GM13977 (cell line): ENCODE data around the gene AQP4.

Source experiments
- DNase-seq: peaks from one replicate; pipeline ENCODE4 v3.0.0; 2012; ENCODE audit warnings: low spot score
- in situ Hi-C: fragments of 300-500 bp; cut with MboI; formaldehyde crosslinking; loops from one replicate; pipeline ENCODE4 v1.12.0; 2022; ENCODE audit warnings: low sequenced_read_pairs, low pct_unique_long_range_greater_than_20kb, mixed read lengths, inconsistent platforms; ENCODE audit not compliant: unreplicated experiment
- TF ChIP-seq, protein P1 (sequence below): IDR thresholded peaks from 2 replicates; pipeline ENCODE4 v1.5.1; 2012; ENCODE audit warnings: mild to moderate bottlenecking, control low read depth; ENCODE audit not compliant: insufficient read depth; ENCODE audit errors: extremely low read depth, missing control alignments

AQP4 gene

GRCh38 chr18:26867471-26867870 is 2.0 kb upstream of the AQP4 start:
- no peak for DNase-seq
- TF ChIP-seq, protein P1, sequence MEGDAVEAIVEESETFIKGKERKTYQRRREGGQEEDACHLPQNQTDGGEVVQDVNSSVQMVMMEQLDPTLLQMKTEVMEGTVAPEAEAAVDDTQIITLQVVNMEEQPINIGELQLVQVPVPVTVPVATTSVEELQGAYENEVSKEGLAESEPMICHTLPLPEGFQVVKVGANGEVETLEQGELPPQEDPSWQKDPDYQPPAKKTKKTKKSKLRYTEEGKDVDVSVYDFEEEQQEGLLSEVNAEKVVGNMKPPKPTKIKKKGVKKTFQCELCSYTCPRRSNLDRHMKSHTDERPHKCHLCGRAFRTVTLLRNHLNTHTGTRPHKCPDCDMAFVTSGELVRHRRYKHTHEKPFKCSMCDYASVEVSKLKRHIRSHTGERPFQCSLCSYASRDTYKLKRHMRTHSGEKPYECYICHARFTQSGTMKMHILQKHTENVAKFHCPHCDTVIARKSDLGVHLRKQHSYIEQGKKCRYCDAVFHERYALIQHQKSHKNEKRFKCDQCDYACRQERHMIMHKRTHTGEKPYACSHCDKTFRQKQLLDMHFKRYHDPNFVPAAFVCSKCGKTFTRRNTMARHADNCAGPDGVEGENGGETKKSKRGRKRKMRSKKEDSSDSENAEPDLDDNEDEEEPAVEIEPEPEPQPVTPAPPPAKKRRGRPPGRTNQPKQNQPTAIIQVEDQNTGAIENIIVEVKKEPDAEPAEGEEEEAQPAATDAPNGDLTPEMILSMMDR, result no peak
- in situ Hi-C loops, result no loop called here

- TF ChIP-seq, protein P1, result no peak
- no peak for DNase-seq
- in situ Hi-C loops, result no loop called here
Observed at GRCh38 chr18:26864658-26865057, 849 bp downstream of the AQP4 start.

GRCh38 chr18:26863921-26864497 is 1.5 kb downstream of the AQP4 start:
- DNase-seq, result no peak
- in situ Hi-C loops, result no loop called here
- TF ChIP-seq, protein P1, result no peak

DNA sequence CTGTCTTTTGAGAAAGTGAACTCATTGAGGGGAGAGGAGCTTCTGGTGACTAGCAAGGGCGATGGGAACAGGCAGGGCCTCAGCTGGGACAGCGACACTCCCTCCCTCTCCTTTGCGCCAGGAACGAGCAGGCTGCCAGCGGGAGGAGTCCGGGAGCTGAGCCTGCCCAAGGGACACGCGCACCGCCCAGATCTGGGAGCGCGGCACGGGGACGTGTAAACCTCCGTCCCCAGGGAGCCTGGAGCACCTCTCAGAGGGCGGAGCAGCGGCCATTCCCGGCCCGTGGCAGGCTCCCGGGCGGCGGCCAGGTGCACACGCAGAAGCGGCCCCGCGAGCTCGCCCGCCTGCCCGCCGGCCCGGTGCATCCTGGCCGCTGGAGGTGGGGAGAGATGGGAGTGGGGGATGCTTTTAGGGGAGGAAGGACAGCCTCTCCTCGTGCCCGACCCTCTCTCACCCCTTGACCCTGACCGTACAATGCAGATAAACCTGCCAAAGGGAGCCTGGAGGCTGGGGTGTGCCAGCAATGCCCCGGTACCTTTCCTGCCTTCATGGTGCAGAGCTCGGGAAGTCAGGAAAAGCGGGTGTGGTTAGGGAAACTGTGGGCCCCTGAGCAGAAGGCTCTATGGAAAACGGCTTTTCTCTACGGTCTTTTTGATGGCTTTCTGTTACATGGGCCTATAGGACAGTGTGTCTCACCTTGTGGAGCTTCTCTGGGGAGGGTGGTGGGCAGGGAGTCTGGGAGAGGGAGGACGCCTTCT is 2.2 kb downstream of the AQP4 start:
- TF ChIP-seq, protein P1, result no peak
- in situ Hi-C loops, result no loop called here
- no peak for DNase-seq

- DNase-seq, result no peak
- TF ChIP-seq, protein P1, result no peak
- in situ Hi-C loops, result no loop called here
Observed at GRCh38 chr18:26862084-26862483, 3.4 kb downstream of the AQP4 start.

DNA sequence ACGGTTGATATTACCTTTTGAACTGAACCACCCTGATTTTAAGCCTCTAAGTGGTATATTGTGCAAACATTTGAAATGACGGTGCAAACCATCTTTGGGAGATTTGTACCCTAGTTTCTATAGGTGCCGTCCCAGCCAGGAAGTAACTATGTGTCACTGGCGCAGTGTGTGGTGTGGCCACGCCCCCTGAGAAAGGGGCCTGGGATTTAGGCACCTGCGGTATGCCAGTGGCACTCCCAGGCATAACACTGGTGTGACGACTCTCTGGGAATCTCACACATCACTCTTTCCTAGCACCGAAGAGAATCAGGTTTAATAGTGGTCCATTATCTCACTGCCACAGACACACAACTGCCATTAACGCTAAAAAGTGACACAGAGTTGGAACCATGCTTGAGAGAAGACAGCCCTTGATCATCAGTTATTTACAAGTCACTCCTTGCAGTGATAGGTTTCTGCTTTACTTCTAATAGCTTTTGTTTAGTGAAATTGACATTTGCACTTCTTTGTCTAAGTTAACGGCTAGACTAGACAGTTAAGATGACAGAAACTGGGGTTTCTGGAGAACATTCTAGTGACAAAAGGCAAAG is 11.1 kb downstream of the AQP4 start:
- DNase-seq, result no peak
- TF ChIP-seq, protein P1, result no peak
- in situ Hi-C loops, result no loop called here
